GM19238 (cell line): ENCODE data around the gene CAPN9.
"Not testable (repeated sequence)": the region's sequence is repeated elsewhere in the genome, so short reads cannot be mapped to it uniquely, and the experiment has no call there.

Experiments used
- DNase-seq: peaks from one replicate; pipeline ENCODE4 v3.0.0; 2011; ENCODE audit warnings: low spot score; ENCODE audit not compliant: insufficient read length

CAPN9 gene

GRCh38 chr1:230747890-230748800 lies 957 bp downstream of the CAPN9 start:
- no peak for DNase-seq

- DNase-seq, result no peak
Measured at GRCh38 chr1:230749150-230749549, 2.0 kb downstream of the CAPN9 start.

DNA sequence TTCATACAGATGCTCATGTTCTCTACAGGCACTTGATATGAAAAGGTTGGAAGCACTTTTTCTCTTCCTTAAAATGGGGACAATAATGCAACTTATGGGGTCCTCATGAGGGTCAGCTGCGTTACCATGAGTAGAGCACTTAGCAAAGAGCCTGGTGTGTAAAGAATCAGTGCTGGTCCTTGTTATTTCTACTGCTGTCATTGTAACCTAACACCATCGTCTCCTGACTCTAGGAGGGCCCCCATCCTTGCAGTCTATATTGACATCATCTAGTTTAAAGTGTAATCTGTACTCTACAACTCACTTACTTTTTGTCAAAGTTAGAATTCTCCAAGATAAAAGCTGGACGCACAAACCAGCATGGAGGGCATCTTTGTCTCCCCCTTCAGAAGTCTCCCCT lies 2.4 kb downstream of the CAPN9 start:
- DNase-seq, result no peak

DNA sequence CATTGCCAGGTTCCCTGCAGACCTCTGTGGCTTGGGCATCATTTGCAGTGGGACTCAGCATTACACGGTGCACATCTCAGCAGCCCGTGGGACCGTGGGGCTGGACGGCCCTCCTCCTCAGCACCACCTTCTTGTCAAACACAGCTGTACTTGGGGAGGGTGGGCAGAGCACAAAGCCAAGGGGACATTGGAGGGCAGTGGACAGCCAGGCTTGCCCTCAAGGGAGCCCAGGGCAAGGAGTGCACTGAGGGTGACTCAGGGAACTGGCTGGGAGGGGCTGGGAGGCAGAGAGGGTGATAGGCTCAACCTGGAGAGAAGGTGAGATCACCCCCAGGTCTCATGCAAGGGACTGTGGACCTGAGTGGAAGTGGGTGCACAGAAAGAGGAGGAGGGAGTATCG lies 3.4 kb downstream of the CAPN9 start:
- DNase-seq, result no peak

GRCh38 chr1:230750986-230751625 lies 3.9 kb downstream of the CAPN9 start:
- no peak for DNase-seq

- no peak for DNase-seq
Measured at GRCh38 chr1:230752407-230752806, 5.2 kb downstream of the CAPN9 start.

DNA sequence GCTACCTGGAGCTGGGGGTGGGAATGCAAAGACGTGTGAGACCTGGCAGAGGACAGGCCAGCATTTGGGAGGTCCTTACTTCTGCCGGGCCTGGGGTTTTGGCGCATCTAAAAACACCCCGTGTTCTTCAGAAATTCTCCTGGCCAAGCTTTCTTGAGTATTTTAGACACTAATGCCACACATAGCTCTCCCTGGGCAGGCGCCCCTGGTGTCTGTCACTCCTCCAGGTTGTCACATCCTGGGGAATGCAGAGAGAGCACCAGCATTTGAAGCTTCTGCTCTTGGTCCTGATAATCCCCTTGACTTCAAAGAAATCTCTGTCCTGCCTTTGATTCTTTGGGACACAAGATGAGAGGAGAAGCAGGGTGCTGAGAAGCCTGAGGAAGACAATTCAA lies 6.0 kb downstream of the CAPN9 start:
- no peak for DNase-seq

DNA sequence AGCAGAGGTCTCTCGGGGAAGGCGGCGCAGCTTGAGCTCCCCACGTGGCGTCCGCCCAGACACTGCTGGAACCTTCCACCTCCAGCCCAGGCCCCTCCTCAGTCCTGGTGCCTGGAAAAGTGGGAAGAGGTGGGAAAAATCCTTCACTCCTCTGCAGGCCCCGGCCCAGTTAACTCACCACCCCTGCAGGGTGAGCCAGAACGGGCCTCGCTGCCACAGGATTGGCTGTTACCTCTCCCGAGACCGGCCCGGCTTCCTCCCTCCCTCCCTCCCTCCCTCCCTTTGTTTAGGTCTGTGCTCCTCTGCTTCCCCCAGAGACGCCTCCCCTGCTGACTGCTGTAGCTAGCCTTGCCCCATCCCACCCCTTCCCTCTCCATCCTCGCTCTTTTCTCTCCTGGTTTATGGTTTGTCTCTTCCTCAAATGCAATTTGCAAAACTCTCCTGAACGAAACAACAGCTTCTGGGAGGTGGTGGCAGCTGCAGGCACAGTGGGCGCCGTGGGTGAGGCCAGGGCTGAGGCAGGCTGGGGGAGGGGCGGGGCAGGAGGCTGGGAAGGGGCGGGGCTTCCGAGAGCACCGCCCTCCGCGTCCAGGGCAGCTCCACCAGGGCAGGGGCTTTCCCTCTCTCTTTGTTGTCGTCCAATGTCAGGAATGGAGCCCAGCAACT lies 6.5 kb downstream of the CAPN9 start:
- no peak for DNase-seq

GRCh38 chr1:230754796-230755195 lies 7.6 kb downstream of the CAPN9 start:
- no peak for DNase-seq

DNA sequence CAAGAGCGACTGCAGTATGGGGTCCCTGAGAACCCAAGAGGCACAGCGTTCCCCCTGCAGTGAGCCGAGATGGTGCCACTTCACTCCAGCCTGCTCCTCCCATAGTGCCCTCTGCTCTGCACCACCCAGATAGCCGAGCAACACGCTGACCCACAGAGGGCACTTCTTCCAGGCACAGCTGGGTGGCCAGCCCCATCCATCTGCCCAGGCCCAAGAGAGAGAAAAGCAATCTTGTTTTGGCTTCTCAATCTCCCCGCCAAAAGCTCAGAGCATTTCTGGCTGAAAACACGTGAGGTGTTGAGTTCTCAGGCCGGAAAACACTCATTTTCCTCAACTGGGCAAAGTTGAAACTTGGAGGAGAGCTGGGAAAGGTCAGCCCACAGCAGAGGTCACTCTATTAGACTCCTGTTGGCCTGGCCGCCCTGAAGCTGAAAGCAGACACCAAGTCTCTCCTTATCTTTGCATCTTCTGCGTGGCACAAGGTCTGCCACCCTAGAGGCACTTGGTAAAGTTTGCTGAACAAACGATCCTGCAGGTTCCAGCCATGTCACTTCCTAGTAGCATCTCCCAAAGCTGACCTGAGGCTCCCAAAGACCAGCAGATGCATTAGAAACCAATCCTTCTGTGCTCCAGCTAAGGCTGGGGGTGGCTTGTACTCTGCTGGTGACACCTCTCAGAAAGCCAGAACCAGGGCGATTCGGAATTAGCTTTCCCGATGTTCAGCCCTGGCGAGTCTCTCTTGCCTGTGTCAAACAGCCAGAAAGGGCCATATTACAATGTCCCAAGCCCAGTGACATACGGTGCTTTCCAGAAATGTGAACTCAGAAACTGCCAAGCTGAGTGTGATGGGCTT lies 10.9 kb downstream of the CAPN9 start:
- no peak for DNase-seq

GRCh38 chr1:230758709-230759368 lies 11.7 kb downstream of the CAPN9 start:
- no peak for DNase-seq

DNA sequence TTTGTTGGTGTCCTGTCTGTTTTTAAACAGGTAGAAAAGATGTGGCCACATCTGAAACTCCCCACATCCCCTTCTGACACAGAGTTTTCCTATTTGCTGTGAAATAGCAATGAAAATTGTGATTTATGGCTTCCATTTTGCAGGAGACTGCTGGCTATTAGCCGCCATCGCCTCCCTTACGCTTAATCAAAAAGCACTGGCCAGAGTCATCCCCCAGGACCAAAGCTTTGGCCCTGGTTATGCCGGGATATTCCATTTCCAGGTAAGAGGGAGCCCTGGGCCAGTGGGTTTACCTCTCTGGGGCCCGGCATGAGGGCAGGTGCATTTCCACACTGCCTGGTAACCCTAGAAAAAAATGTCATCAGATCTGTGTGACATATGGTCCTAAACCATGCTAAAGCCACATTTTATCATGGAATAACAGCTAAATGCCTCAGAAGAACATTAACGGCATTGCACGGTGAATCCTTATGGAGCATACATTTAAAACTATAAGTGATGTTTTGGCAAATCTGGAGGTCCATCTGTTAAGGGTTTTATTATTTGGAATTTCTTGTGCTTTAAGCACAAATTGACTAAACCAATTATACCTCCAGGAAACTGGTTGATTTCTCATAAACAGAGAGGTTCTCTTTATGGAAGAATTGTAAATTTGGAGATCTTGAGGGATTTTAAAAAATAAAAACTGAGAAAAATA lies 12.3 kb downstream of the CAPN9 start:
- DNase-seq, result no peak

GRCh38 chr1:230760360-230760827 lies 13.2 kb downstream of the CAPN9 start:
- DNase-seq, result no peak

DNA sequence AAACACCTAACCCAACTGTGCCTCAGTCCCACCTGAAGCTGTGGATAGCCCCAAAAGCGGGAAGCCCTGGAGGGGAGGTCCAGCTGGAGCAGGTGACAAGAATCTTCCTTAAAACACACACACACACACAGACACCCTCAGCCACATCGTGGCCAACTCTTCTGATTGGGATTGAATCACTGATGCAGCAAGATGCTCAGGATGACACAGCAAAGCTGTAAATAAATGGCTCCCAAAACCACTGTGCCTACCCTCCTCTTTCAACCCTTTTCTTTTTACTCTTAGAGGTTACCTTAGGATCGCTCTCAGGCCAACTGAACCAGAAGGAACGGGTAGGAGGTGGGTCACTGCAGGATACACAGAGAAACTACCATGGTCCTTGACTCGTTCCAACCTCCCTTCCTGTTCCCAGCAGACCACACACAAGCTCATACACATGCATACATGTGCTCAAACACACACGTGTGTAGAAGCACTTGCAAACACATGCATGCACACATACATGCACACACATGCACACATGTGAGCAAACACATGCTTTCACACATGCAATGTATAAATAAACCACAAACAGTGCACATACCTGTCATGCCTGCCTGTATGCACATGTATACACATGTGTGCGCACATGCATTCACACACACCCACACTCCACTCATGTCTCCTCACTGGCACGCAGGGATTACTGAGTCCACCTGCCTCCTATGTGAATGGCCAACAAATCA lies 14.4 kb downstream of the CAPN9 start:
- no peak for DNase-seq

GRCh38 chr1:230763927-230764591 lies 16.9 kb downstream of the CAPN9 start:
- DNase-seq, result no peak

GRCh38 chr1:230766318-230766717 lies 19.1 kb downstream of the CAPN9 start:
- no peak for DNase-seq

DNA sequence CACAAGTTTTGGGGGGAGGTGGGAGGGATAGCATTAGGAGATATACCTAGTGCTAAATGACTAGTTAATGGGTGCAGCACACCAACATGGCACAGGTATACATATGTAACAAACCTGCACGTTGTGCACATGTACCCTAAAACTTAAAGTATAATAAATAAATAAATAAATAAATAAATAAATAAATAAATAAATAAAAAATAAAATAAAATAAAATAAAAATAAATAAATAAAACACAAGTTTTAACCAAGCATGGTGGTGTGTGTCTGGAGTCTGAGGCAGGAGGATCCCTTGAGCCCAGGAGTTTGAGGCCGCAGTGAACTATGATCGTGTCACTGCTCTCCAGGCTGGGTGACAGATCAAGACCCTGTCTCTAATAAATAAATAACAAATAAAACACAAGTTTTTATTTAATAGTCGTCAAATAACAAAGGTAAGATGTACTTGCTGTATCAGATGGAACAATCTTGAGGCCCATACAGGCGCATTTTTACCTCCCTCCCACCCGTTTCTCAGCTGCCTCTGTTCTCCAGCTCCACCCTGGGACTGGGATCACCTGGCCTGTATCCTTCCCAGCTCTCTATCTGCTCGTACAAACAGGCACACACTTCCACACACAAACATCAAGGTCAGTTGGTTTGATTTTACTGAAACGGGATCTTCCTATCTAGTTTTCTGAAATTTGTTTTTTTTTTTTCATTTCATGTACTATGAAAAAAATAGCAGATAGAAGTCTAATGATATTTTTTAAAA lies 20.8 kb downstream of the CAPN9 start:
- not testable (repeated sequence) for DNase-seq

DNA sequence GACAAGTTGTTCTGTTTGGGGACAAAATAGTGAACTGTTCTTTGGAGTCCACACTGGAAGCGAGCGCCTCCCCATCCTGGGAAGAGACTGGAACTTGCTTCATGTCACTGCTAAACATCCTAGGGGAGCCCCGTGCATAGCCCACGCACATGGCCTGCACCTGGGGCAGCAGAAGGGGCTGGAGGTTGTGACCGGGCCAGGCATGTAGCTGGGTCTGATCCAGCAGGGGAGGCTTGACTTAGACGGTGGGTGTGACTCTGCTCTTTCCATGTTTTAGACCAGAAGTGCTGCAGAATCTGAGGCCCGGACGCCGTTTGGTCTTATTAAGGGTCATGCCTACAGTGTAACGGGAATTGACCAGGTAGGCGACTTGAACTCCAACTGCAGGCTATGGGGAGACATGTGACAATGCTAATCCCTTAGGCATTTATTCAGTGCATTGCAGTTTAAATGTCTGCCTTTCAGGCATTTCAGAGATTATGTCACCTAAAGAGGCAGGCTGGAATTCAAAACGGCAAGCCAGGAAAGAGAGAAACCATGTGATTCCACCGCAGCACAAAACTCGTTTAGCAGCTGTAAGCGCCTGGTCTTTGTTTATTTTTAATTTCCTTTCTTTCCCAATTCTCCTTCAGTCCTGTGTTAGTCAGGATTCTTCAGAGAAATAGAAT lies 21.8 kb downstream of the CAPN9 start:
- no peak for DNase-seq
